SHP77 treated with DMSO at 0.1 percent for 48 hours (cell line): ENCODE data around the gene NXPH1.
A peak's percentile ranks its signal among the peaks of the same experiment; 100 is the strongest.
"Not testable (repeated sequence)": the region's sequence is repeated elsewhere in the genome, so short reads cannot be mapped to it uniquely, and the experiment has no call there.

Experiments used
- DNase-seq: peaks from one replicate; lab custom pipeline; 2025; lab: John Stamatoyannopoulos, UW

Gene NXPH1

GRCh38 chr7:8719102-8719501, 285.7 kb downstream of the NXPH1 start:
- DNase-seq: peak; percentile 18

GRCh38 chr7:8724080-8724718, 290.8 kb downstream of the NXPH1 start:
- peak; percentile 77 for DNase-seq

- not testable (repeated sequence) for DNase-seq
Observed at GRCh38 chr7:8731756-8732155, 298.3 kb downstream of the NXPH1 start.

- DNase-seq: no peak
Observed at GRCh38 chr7:8739837-8740236, 306.4 kb downstream of the NXPH1 start.

GRCh38 chr7:8742837-8743236, 309.4 kb downstream of the NXPH1 start:
- no peak for DNase-seq

GRCh38 chr7:8747338-8747737, 313.9 kb downstream of the NXPH1 start:
- DNase-seq: no peak

- DNase-seq: no peak
Observed at GRCh38 chr7:8751557-8752231, 318.3 kb downstream of the NXPH1 start.

GRCh38 chr7:8753355-8753754, 319.9 kb downstream of the NXPH1 start:
- no peak for DNase-seq

GRCh38 chr7:8761731-8762130, 328.3 kb downstream of the NXPH1 start:
- DNase-seq: no peak

GRCh38 chr7:8762803-8763202, 329.4 kb downstream of the NXPH1 start:
- DNase-seq: no peak

GRCh38 chr7:8765374-8765773, 332.0 kb downstream of the NXPH1 start:
- DNase-seq: no peak

GRCh38 chr7:8773518-8773917, 340.1 kb downstream of the NXPH1 start:
- DNase-seq: no peak

GRCh38 chr7:8778459-8778858, 345.1 kb downstream of the NXPH1 start:
- DNase-seq: no peak

- DNase-seq: no peak
Observed at GRCh38 chr7:8781166-8781565, 347.8 kb downstream of the NXPH1 start.

- DNase-seq: no peak
Observed at GRCh38 chr7:8783229-8783628, 349.8 kb downstream of the NXPH1 start.

- DNase-seq: no peak
Observed at GRCh38 chr7:8785081-8785480, 351.7 kb downstream of the NXPH1 start.

- no peak for DNase-seq
Observed at GRCh38 chr7:8800986-8801385, 367.6 kb downstream of the NXPH1 start.
